A549 (cell line): ENCODE results near the gene KMO.

Experiments used
- ESRRA ChIP-seq: fragments of 150-350 bp; IDR thresholded peaks from 2 replicates; pipeline ENCODE4 v1.6.1; 2014; ENCODE audit warnings: mild to moderate bottlenecking, low read length, borderline replicate concordance
- MAZ ChIP-seq: fragments of 150-350 bp; IDR thresholded peaks from 2 replicates; pipeline ENCODE4 v1.6.1; 2014; ENCODE audit warnings: antibody characterized with exemption, low read depth, low read length, borderline replicate concordance
- POLR2A ChIP-seq: IDR thresholded peaks from 2 replicates; pipeline ENCODE4 v1.6.1; 2012; ENCODE audit warnings: mild to moderate bottlenecking, low read length
- POLR2AphosphoS2 ChIP-seq: conservative IDR thresholded peaks from 2 replicates; pipeline ENCODE4 v1.6.1; 2012; ENCODE audit warnings: low read length, improper control_type of control experiment, inconsistent platforms
- TF ChIP-seq, protein P1 (sequence below): fragments of >200 bp; sonication (Bioruptor Twin); formaldehyde crosslinking; IDR thresholded peaks from 3 replicates; pipeline ENCODE4 v1.5.1; 2016

- TF ChIP-seq POLR2AphosphoS2 = no peak
- no peak for TF ChIP-seq MAZ
- TF ChIP-seq ESRRA = no peak
- TF ChIP-seq POLR2A = no peak
- TF ChIP-seq, protein P1, sequence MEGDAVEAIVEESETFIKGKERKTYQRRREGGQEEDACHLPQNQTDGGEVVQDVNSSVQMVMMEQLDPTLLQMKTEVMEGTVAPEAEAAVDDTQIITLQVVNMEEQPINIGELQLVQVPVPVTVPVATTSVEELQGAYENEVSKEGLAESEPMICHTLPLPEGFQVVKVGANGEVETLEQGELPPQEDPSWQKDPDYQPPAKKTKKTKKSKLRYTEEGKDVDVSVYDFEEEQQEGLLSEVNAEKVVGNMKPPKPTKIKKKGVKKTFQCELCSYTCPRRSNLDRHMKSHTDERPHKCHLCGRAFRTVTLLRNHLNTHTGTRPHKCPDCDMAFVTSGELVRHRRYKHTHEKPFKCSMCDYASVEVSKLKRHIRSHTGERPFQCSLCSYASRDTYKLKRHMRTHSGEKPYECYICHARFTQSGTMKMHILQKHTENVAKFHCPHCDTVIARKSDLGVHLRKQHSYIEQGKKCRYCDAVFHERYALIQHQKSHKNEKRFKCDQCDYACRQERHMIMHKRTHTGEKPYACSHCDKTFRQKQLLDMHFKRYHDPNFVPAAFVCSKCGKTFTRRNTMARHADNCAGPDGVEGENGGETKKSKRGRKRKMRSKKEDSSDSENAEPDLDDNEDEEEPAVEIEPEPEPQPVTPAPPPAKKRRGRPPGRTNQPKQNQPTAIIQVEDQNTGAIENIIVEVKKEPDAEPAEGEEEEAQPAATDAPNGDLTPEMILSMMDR = no peak
Measured at GRCh38 chr1:241638909-241639622, 106.9 kb downstream of the KMO start.
